HCT116 (cell line): Measurements from ENCODE around the gene SPP2. TPM values are rescaled to one million over a fixed set of nuclear protein-coding genes. Genes with fewer than 3 reads are reported as not detected.

Experiments used
- ATAC-seq: fragments of 200-7000 bp; cut with Tn5 transposase; 2 replicates; pipeline ENCODE4 v1.9.1; 2020; ENCODE audit warnings: mild to moderate bottlenecking, moderate library complexity
- BruUV-seq: library from RNA; stranded (reverse); fragments of 400-500 nt; replicated peaks from 2 replicates; lab custom pipeline; 2021; lab: Mats Ljungman, UMichigan
- CTCF ChIA-PET: fragments of 300-600 bp; sonication (Branson Sonifier 250); formaldehyde crosslinking; loops from one replicate; lab custom pipeline; 2021; ENCODE audit warnings: antibody characterized with exemption; lab: Charles Lee
- POLR2A ChIA-PET: fragments of 300-600, 350-600 bp; sonication (Branson Sonifier 250); formaldehyde crosslinking; loops from one replicate; lab custom pipeline; 2021; ENCODE audit warnings: antibody characterized with exemption; lab: Charles Lee
- RAD21 ChIA-PET, 2 experiments: fragments of 300-600 bp; sonication (Branson Sonifier 250); formaldehyde crosslinking; loops; one replicate each; lab custom pipeline; 2023; ENCODE audit warnings: low total read pairs in 2 of 2; ENCODE audit not compliant: uncharacterized antibody in 2 of 2, unreplicated experiment in 2 of 2, low non-redundant PET in 1 of 2; lab: Charles Lee
- DNase-seq: peaks from one replicate; pipeline ENCODE4 v3.0.0-alpha.2; 2010; ENCODE audit warnings: low read depth, low spot score
- H2AFZ ChIP-seq: fragments of 200-600 bp; shearing (Covaris generic), sonication (generic); 2 replicates; pipeline ENCODE4 v1.6.1; 2017; ENCODE audit warnings: low read depth, mixed run types, mixed read lengths, antibody characterized with exemption, low read length; ENCODE audit not compliant: poor library complexity, severe bottlenecking
- H3K27ac ChIP-seq: 2 replicates; pipeline ENCODE4 v1.5.1; 2012; ENCODE audit warnings: low read depth, low read length
- H3K27me3 ChIP-seq: fragments of 200-600 bp; sonication (generic); 2 replicates; pipeline ENCODE4 v1.6.1; 2016; ENCODE audit warnings: mixed run types, low read length, mixed read lengths; ENCODE audit not compliant: insufficient read depth
- H3K36me3 ChIP-seq, 2 experiments: fragments of 200-500 bp in 1 of 2; fragments of 200-600 bp in 1 of 2; sonication (Bioruptor generic) in 1 of 2; sonication (generic) in 1 of 2; 2 replicates each; pipeline versions ENCODE4 v1.5.1 to v1.6.1; 2014 to 2016; ENCODE audit warnings: low read length in 2 of 2, inconsistent platforms in 1 of 2, mixed read lengths in 1 of 2, mixed run types in 1 of 2; ENCODE audit not compliant: insufficient read depth in 2 of 2, control insufficient read depth in 1 of 2
- H3K4me1 ChIP-seq, 2 experiments: fragments of 200-600 bp in 1 of 2; sonication (generic) in 1 of 2; 2 replicates each; pipeline versions ENCODE4 v1.5.1 to v1.6.1; 2012 to 2017; ENCODE audit warnings: low read length in 2 of 2, inconsistent platforms in 1 of 2, mild to moderate bottlenecking in 1 of 2, mixed read lengths in 1 of 2, mixed run types in 1 of 2, moderate library complexity in 1 of 2; ENCODE audit not compliant: insufficient read depth in 2 of 2, control insufficient read depth in 1 of 2
- H3K4me2 ChIP-seq: fragments of 200-600 bp; sonication (generic); 2 replicates; pipeline ENCODE4 v1.6.1; 2017; ENCODE audit warnings: mixed run types, low read length, mixed read lengths
- H3K4me3 ChIP-seq, 2 experiments: fragments of 200-600 bp in 1 of 2; sonication (generic) in 1 of 2; replicated peaks in 1 of 2; 2 replicates each; pipeline ENCODE4 v1.5.1; 2011 to 2016; ENCODE audit warnings: low read length in 2 of 2, control low read depth in 1 of 2, low read depth in 1 of 2, mild to moderate bottlenecking in 1 of 2, mixed read lengths in 1 of 2, mixed run types in 1 of 2
- H3K79me2 ChIP-seq: fragments of 200-600 bp; sonication (generic); 2 replicates; pipeline ENCODE4 v1.6.1; 2017; ENCODE audit warnings: mild to moderate bottlenecking, mixed run types, low read length, moderate library complexity, mixed read lengths; ENCODE audit not compliant: insufficient read depth
- H3K9ac ChIP-seq: fragments of 200-600 bp; sonication (generic); 2 replicates; pipeline ENCODE4 v1.6.1; 2016; ENCODE audit warnings: low read length, mixed read lengths
- H3K9me2 ChIP-seq: fragments of 200-600 bp; sonication (generic), shearing (Covaris generic); 2 replicates; pipeline ENCODE4 v1.6.1; 2017; ENCODE audit warnings: mixed run types, mild to moderate bottlenecking, moderate library complexity; ENCODE audit not compliant: insufficient read depth
- H3K9me3 ChIP-seq, 2 experiments: fragments of 200-500 bp in 1 of 2; fragments of 200-600 bp in 1 of 2; sonication (Bioruptor generic) in 1 of 2; sonication (generic) in 1 of 2; 2 replicates each; pipeline ENCODE4 v1.6.1; 2014 to 2017; ENCODE audit warnings: low read length in 2 of 2, mixed read lengths in 2 of 2, inconsistent platforms in 1 of 2, low read depth in 1 of 2, mild to moderate bottlenecking in 1 of 2, mixed run types in 1 of 2, moderate library complexity in 1 of 2; ENCODE audit not compliant: control insufficient read depth in 1 of 2, insufficient read depth in 1 of 2
- H4K20me1 ChIP-seq: fragments of 200-600 bp; sonication (generic), shearing (Covaris generic); 2 replicates; pipeline ENCODE4 v1.6.1; 2017; ENCODE audit warnings: mixed run types, mild to moderate bottlenecking, moderate library complexity; ENCODE audit not compliant: insufficient read depth
- CBX3 ChIP-seq: IDR thresholded peaks from 2 replicates; pipeline ENCODE4 v1.6.1; 2012; ENCODE audit warnings: low read depth
- CEBPB ChIP-seq: IDR thresholded peaks from 2 replicates; pipeline ENCODE4 v1.6.1; 2012; ENCODE audit warnings: low read depth
- EGR1 ChIP-seq: IDR thresholded peaks from 2 replicates; pipeline ENCODE4 v1.6.1; 2012; ENCODE audit warnings: low read depth
- ELF1 ChIP-seq: IDR thresholded peaks from 2 replicates; pipeline ENCODE4 v1.6.1; 2012; ENCODE audit warnings: low read depth, borderline replicate concordance
- EZH2 ChIP-seq: fragments of 200-600 bp; sonication (generic); IDR thresholded peaks from 2 replicates; pipeline ENCODE4 v1.6.1; 2017; ENCODE audit warnings: antibody characterized with exemption, mixed run types
- FOSL1 ChIP-seq: IDR thresholded peaks from 2 replicates; pipeline ENCODE4 v1.6.1; 2012; ENCODE audit warnings: low read depth
- MAX ChIP-seq: IDR thresholded peaks from 2 replicates; pipeline ENCODE4 v1.6.1; 2012
- RAD21 ChIP-seq: IDR thresholded peaks from 2 replicates; pipeline ENCODE4 v1.6.1; 2012; ENCODE audit warnings: low read depth, mild to moderate bottlenecking
- REST ChIP-seq: IDR thresholded peaks from 2 replicates; pipeline ENCODE4 v1.6.1; 2012; ENCODE audit warnings: low read depth
- SIN3A ChIP-seq: IDR thresholded peaks from 2 replicates; pipeline ENCODE4 v1.6.1; 2012; ENCODE audit warnings: low read depth
- SP1 ChIP-seq: IDR thresholded peaks from 2 replicates; pipeline ENCODE4 v1.6.1; 2012; ENCODE audit warnings: low read depth
- SRF ChIP-seq: IDR thresholded peaks from 2 replicates; pipeline ENCODE4 v1.6.1; 2012; ENCODE audit warnings: low read depth
- TCF7L2 ChIP-seq: IDR thresholded peaks from 2 replicates; pipeline ENCODE4 v1.7.0; 2011; ENCODE audit warnings: borderline replicate concordance, inconsistent platforms; ENCODE audit not compliant: insufficient read depth, insufficient read length; ENCODE audit errors: extremely low read depth
- YY1 ChIP-seq: IDR thresholded peaks from 2 replicates; pipeline ENCODE4 v1.6.1; 2011; ENCODE audit warnings: low read length, low read depth, moderate library complexity, mild to moderate bottlenecking; ENCODE audit not compliant: insufficient replicate concordance; ENCODE audit errors: extremely low read depth
- ZBTB33 ChIP-seq: IDR thresholded peaks from 2 replicates; pipeline ENCODE4 v1.6.1; 2011; ENCODE audit warnings: mild to moderate bottlenecking, low read length, moderate library complexity; ENCODE audit not compliant: insufficient replicate concordance; ENCODE audit errors: extremely low read depth
- ZFX ChIP-seq: fragments of 450-650 bp; IDR thresholded peaks from 2 replicates; pipeline ENCODE4 v1.6.1; 2017
- ZNF274 ChIP-seq: fragments of 200-500 bp; sonication (Bioruptor generic); IDR thresholded peaks from 2 replicates; pipeline ENCODE4 v1.6.1; 2014; ENCODE audit warnings: mild to moderate bottlenecking, low read depth, low read length, inconsistent platforms
- intact Hi-C: fragments of 100-400 bp; cut with micrococcal nuclease; formaldehyde crosslinking; loops from 2 replicates; pipeline ENCODE4 v1.10.0; 2022
- total RNA-seq: library from RNA; stranded (reverse); gene quantifications from one replicate; pipeline ENCODE4 v1.2.1, GENCODE V29; 2021; ENCODE audit not compliant: unreplicated experiment

SPP2 gene
- total RNA-seq, 1 experiment from 2014 or later = not detected

GRCh38 chr2:234071664-234072063 lies 21.2 kb downstream of the SPP2 start:
- TF ChIP-seq SIN3A = no peak
- TF ChIP-seq RAD21 = no peak
- no peak for TF ChIP-seq FOSL1
- TF ChIP-seq ZNF274 = no peak
- no peak for TF ChIP-seq ZBTB33
- TF ChIP-seq YY1 = no peak
- TF ChIP-seq MAX = no peak
- TF ChIP-seq CBX3 = no peak
- no peak for TF ChIP-seq SRF
- no peak for TF ChIP-seq EGR1
- no peak for TF ChIP-seq EZH2
- TF ChIP-seq CEBPB = no peak
- TF ChIP-seq TCF7L2 = no peak
- TF ChIP-seq SP1 = no peak
- TF ChIP-seq ELF1 = no peak
- TF ChIP-seq REST = no peak
- TF ChIP-seq ZFX = no peak
- DNase-seq (no peak), ATAC-seq (no peak)
- ChIA-PET POLR2A (no interaction called here), RAD21 (no interaction called here), CTCF (no interaction called here)
- H4K20me1 ChIP-seq = no peaks in the 10 kb centered on the region
- no peaks in the 10 kb centered on the region for H3K27me3 ChIP-seq
- H3K4me3 ChIP-seq = no peak overlapping the region
- no peaks in the 10 kb centered on the region for H3K4me1 ChIP-seq
- H3K9me2 ChIP-seq = no peaks in the 10 kb centered on the region
- H3K79me2 ChIP-seq = no peaks in the 10 kb centered on the region
- no peaks in the 10 kb centered on the region for H3K36me3 ChIP-seq
- BruUV-seq = no TSS peak
- no peak overlapping the region for H3K9ac ChIP-seq
- H3K4me2 ChIP-seq = no peak overlapping the region
- intact Hi-C loops = no loop called here
- H3K27ac ChIP-seq = no peak overlapping the region
- H3K9me3 ChIP-seq = peaks cover 4 to 10% of the 10 kb centered on the region in 2 experiments; a peak in 2 of 4 replicates
- H2AFZ ChIP-seq = no peak overlapping the region
